GM19438 (cell line): Measurements from ENCODE around the gene LMTK2.

Experiments
- ATAC-seq: cut with Tn5 transposase; IDR thresholded peaks from one replicate; pipeline ENCODE4 v1.9.1; 2021; ENCODE audit warnings: low read depth; ENCODE audit not compliant: unreplicated experiment

The LMTK2 gene

DNA sequence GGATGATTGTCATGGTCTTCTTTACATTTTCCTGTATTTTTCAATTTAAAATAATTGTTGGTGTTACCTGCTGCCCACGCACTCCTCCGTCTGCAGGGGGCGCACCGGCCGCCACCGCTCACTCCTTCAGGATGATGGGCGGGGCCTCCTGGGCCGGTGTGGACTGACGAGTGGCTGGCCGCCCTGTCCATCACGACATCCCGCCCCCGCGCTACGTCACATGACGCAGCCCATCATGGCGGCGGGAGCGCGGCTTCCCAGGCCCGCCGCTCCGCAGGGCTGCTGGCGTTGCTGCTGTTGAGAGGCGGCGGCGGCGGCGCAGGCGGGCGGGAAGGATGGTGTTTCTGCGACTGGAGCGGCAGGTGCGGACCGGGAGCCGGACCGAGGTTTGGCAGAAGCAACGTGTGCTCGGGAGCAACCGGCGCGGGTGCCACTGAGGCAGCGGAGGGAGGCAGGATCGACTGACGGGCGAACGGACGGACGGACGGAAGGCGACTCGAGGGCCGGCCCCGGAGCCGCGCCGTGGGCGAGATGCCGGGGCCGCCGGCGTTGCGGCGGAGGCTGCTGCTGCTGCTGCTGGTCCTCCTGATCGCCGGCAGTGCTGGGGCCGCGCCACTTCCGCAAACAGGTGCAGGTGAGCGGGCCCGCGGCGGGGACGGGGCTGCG, at the start of gene LMTK2:
Gene LMTK2 (plus strand): TSS at position 216 of the 666 bp plus-strand sequence. CDS start 316 bp downstream, at position 532.
- peak; percentile 100 for ATAC-seq

DNA sequence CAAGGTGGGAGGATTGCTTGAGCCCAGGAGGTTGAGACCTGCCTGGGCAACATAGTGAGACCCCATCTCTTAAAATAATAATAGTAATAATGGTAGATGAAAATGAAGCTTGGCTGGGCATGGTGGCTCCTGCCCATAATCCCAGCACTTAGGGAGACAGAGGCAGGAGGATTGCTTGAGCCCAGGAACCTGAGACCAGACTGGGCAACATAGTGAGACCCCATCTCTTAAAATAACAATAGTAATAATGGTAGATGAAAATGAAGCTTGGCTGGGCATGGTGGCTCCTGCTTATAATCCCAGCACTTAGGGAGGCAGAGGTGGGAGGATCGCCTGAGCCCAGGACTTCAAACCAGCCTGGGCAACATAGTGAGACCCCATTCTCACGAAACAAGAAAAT, 49.5 kb upstream of the LMTK2 start:
- ATAC-seq: no peak

DNA sequence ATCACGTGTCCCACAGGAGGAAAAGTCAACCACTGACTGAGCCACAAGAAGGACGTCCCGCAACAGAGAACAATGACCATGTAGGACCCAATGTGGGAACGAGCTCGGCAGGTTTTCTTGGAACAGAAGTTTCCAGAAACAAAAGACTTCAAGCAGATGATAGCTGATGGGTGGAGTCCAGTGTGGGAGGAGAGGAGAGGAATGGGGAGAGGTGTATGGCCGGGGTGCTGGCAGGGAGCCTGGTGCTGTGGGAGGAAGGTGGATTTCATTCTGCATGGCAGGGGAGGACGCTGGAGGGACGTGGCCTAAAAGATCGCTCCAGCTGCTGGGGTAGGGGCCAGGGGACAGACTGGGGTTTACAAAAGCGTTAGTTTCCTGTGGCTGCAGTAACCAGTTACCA, 48.5 kb upstream of the LMTK2 start:
- no peak for ATAC-seq

- ATAC-seq: no peak
These were observed 42.4 kb upstream of the LMTK2 start for GRCh38 chr7:98064233-98064632.

DNA sequence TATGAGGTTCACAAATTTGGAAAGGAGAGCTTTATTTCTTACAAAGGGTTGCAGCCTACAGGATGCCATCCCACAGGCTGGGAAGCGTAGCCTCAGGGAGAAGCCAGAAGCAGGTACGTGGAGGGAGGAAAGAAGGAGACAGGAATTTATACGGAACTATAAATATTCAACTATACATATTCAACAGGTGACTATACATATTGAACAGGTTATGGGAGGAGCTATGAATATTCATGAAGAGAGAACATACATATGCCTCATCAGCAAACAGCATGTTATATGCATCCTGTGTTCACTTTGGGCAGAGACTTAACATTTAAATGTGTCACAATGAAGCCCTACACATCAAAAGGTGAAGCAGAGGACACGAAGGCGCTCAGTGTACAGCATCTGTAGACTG, 40.5 kb upstream of the LMTK2 start:
- no peak for ATAC-seq

DNA sequence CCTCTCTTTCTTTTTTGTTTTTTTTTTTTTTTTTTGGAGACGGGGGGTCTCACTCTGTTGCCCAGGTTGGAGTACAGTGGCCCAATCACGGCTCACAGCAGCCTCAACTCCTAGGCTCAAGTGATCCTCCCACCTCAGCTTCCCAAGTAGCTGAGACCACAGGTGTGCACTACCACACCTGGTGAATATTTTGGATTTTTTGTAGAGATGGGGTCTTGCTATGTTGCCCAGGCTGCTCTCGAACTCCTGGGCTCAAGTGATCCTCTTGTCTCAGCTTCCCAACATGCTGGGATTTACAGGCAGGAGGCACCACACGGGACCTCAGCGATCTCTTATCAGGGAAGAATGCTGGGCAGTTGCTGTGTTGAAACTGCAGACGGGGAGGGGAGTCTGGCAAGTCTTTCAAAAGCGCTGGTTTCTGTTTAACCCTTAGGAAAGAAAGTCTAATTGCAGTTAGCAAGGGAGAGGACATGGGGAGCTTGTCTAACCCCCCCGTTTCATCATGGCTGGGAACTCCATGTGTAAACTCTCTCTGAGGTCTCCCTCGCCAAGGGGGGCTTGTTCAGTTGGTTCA, 39.6 kb upstream of the LMTK2 start:
- no peak for ATAC-seq

- ATAC-seq: no peak
These were observed 33.6 kb upstream of the LMTK2 start for GRCh38 chr7:98073047-98073446.

- ATAC-seq: no peak
These were observed 30.9 kb upstream of the LMTK2 start for GRCh38 chr7:98075801-98076200.

DNA sequence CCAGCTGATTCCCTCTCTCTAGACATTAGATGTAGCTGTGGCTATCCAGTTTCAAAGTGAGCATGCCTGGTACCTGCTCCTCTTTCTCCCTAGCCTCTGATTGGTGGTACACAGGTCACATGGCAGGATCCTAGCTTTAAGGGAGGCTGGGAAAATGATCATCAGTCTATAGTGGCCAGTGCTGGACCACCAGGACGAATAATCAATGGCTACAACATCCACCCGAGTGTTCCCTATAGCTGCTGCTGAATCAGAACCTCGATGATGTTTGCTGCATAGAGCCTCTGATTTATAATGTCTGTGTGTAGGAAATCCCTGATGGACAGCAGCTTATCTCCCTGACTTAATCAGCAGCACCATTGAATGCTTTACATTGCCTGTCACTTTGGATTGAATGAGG, 28.9 kb upstream of the LMTK2 start:
- ATAC-seq: no peak

DNA sequence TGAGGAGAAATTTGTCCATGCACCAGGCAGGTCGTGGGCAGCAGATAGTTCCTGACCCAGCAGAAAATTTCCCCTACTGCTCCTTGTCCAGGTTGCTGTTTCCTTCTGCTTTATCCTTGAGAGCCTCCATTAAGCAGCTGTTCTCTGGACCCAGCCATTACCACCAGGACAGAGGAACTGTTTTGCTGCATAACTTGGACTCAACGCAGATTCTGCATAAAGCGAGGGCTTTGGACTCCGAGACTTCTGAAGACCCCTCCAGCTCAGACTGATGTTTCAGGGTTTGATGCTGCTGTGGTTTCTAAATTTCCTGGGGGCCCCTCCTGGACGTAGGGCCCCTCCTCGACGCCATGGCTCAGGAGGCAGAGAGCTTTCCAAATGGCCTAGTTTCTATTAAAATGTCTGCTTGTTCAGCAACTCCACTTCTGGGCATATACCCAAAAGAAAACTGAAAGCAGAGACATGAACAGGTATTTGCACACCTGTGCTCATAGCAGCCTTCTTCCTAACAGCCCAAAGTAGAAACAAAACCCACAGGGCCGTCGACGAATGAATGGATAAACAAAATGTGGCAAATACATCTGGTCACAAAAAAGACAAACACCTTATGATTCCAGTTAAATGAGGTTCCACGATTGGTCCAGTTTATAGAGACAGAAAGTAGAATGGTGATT, 28.3 kb upstream of the LMTK2 start:
- no peak for ATAC-seq

DNA sequence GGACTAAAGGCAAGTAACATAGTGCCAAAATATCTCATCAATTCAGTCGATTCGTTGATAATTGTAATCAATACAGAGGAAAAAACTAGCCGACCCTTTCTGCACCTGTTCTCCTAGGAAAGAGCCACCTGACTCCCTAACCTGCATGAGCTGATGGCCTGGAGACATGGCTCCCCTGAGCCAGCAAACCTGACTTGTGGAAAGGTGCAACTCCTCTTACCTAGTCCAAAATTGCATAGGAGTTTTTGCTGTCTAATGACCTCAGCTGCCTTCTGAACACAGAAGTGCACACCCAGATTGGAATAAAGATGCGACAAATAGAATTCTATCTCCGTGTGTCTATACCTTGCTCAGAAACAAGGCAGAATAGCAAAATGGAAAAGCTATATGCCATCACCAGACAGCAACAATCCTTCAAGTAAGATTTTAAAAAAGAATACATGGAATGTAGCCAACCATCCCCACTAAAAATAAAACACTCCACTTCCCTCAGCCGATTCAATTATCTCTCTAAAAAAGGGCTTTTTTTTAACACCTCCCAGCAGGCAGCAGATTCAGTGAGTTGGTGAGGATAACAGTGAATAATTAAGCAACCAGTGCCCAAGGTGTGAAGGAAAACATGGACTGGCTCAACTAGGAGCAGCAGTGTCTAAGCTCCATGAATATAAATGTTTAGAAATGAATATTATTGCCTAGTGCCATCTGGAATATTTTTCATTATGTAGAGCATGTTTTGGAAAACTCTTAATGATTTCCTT, 26.6 kb upstream of the LMTK2 start:
- ATAC-seq: no peak

GRCh38 chr7:98081319-98081718, 25.3 kb upstream of the LMTK2 start:
- no peak for ATAC-seq

DNA sequence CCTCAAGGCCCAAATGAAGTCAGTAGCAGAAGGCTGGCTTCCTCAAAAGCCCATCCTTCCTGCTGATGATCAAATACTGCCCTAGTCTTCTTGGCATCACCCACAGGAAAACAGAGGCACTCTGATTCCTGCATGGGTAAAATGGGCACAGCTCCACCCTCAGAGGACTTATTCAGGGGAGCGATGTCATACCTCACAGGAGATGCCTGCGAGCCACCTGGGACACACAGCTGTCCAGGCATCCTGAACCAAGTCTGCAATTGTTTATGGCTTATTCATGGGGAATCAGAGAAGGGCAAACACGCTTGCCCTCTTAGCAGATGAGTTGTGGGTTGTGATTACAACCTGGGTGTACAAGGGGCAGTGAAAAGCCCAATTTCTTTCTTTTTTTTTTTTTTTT, 22.0 kb upstream of the LMTK2 start:
- no peak for ATAC-seq

DNA sequence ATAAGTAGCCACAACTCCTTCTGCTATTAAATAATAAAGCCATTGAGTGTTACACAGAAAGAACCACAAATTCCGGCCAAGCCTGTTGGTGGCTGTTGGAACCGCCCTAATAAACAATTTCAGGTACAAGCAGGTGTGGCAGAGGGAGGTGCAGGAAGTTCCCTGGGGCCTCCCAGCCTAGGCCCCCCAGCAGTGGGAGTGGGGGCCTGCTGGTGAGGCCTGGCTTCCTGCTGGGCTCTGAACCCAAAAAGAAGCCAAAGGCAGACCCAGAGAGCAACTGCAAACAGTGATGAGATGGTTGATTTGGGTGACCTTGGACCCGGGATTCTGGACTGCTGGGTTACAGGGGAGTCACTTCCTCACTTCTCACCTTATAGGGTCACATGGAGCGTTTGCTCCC, 21.0 kb upstream of the LMTK2 start:
- no peak for ATAC-seq

GRCh38 chr7:98086281-98086718, 20.4 kb upstream of the LMTK2 start:
- no peak for ATAC-seq

DNA sequence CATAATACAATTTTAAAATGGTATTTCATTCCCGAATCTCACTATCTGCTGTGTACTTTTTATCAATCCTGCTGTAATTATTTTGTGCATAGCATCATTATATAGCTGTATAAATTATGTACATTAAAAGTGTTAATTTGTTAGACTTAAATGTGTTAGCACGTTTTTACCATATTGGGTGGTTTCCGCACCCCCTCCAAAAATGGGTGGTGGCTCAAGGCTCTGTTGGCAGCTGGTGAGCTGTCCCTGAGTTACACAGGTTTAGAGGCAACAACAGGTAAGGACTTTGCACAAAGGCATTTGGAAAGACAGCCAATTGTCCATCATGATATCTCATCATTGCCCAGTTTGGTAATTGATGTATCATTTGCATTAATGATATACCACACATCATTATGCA, 18.6 kb upstream of the LMTK2 start:
- no peak for ATAC-seq

DNA sequence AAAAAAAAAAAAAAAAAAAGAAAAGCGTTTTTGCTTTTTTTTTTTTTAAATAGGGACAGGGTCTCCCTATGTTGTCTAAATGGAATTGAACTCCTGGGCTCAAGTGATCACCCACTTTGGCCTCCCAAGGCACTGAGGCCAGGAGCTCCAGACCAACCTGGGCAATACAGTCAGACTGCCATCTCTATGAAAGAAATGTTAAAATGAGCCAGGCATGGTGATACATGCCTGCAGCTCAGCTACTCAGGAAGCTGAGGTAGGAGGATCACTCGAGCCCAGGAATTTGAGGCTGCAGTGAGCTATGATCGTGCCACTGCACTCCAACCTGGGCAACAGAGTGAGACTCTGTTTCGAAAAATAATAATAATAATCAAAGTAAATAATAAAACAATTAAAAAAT, 16.5 kb upstream of the LMTK2 start:
- ATAC-seq: no peak

- ATAC-seq: no peak
These were observed 15.6 kb upstream of the LMTK2 start for GRCh38 chr7:98091061-98091460.

DNA sequence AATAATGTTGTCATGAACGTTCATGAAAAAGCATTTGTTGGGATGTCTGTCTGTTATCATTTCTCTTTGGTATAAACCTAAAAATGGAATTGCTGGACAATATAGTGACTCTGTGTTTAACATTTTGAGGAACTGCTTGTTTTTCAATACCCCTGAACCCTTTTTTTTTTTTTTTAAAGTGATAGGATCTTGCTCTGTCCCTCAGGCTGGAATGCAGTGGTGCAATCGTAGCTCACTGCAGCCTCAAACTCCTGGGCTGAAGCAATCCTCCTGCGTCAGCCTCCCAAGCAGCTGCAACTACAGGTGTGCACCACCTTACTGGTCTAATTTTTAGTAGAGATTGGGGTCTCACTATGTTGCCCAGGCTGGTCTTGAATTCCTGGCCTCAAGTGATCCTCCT, 15.1 kb upstream of the LMTK2 start:
- ATAC-seq: no peak

DNA sequence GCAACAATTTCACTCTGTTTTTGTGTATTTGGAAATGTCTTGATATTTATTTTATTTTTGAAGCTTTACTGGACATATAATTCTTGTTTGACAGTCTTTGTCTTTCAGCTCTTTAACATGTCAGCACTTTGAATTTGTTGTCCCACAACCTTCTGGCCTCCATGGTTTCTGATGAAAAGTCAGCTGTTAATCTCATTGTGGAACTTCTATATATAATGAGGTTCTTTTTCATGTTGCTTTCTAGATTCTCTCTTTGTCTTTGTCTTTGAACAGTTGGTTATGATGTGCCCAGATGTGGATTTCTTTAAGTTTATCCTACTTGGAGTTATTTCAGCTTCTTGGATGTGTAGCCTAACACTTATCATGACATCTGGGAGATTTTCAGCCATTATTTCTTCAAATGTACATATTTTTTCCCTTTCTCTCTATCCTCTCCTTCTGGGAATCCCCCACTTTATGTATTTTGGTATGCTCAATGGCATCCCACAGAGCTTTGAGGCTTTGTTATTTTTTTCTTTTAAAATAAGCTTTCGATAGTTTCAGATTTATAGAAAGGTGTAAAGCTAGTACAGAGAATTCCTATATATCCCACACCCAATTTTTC, 9.5 kb upstream of the LMTK2 start:
- no peak for ATAC-seq

GRCh38 chr7:98100088-98100487, 6.6 kb upstream of the LMTK2 start:
- ATAC-seq: no peak
